NCI-H1417 (cell line): Measurements from ENCODE around the gene DET1.
"Not testable (repeated sequence)": the region's sequence is repeated elsewhere in the genome, so short reads cannot be mapped to it uniquely, and the experiment has no call there.

Source experiments
- DNase-seq, 3 experiments: peaks; one replicate each; lab custom pipeline; 2025; lab: John Stamatoyannopoulos, UW

The DET1 gene

GRCh38 chr15:88540350-88540749, 6.1 kb downstream of the DET1 start:
- DNase-seq: not testable (repeated sequence)

DNA sequence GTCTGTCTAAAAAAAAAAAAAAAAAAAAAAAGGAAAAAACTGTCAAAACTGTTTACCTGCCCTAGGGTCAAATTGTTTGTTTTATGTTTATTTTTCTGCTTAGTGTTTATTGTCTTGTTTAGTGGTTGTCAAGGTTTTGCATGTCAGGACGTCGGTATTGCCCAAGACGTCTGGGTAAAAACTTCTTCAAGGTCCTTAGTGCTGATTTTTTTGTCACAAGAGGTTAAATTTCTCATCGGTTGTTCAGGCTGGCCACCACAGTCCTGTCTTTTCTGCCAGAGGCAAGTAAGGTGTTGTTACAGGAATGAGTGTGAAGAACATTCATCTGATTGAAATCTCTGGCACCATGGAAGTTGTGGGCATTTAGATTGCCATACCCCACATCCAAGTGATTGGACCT, 7.0 kb downstream of the DET1 start:
- DNase-seq: no peak

DNA sequence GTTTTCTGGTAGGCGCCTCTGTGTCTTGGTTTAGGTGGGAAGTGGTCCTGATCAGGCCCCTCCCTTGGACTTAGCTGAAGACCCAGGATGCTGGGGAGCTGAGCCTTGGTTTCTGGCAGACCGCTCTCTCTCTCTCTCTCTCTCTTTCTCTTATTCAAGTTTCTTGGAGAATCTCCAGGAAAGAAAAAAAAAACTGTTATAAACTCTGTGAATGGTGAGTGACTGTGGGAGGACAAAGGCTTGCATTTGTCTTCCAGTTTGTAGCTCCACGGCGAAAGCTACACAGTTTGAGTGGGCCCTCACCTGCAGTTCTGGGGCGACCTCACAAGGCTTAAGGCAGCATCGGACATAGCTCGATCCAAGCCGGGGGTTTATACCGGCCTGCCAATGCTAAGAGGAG, 7.5 kb downstream of the DET1 start:
- DNase-seq: no peak

- DNase-seq: no peak
Measured at GRCh38 chr15:88537591-88538317, 8.7 kb downstream of the DET1 start.

DNA sequence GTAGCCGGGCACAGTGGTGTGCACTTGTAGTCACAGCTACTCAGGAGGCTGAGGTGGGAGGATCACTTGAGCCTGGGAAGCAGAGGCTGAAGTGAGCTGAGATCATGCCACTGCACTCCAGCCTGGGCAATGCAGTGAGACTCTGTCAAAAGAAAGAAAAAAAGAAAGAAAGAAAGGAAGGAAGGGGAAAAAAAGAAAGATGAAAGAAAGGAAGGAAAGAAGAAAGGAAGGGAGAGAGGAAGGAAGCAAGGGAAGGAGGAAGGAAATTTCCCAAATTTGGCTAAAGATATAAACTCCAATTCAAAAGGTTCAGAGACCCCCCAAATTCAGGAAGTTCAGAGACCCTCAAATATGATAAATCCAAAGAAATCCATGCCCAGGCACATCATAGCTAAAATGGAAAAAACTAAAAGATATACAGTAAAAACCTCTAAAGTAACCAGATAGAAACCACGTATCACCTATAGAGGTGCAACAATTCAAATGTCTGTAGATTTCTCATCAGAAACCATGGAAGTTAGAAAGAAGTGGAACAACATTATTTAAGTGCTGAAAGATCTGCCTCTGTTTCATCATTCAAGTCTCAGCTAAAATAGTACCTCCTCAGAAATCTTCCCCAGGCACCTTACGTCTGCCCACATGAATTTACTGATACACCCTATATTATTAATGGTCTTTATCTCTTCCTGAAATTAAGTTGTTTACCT, 10.7 kb downstream of the DET1 start:
- DNase-seq: no peak

DNA sequence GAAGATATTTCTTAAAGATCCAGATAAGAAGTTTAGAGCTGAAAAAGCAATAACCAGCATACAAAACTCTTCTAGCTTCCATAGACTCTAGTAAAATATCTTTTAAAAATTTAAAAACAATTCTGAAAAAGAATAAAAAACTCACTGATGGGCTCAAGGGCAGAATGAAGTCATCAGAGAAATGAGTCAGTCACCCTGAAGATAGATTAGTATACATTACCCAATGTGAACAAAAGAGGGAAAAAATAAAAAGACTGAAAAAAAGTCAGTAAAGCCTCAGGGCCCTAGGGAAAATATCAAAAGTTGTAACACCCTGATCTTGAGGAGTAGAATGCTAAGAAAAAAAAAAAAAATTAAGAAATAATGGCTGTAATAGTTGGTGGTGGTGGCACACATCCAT, 11.4 kb downstream of the DET1 start:
- DNase-seq: no peak

- DNase-seq: no peak
Measured at GRCh38 chr15:88533376-88533775, 13.1 kb downstream of the DET1 start.

- DNase-seq: peak in 1 of 3 experiments; percentile 55
Measured at GRCh38 chr15:88529021-88529630, 17.4 kb downstream of the DET1 start.

GRCh38 chr15:88526247-88526879, 20.1 kb downstream of the DET1 start:
- no peak for DNase-seq

DNA sequence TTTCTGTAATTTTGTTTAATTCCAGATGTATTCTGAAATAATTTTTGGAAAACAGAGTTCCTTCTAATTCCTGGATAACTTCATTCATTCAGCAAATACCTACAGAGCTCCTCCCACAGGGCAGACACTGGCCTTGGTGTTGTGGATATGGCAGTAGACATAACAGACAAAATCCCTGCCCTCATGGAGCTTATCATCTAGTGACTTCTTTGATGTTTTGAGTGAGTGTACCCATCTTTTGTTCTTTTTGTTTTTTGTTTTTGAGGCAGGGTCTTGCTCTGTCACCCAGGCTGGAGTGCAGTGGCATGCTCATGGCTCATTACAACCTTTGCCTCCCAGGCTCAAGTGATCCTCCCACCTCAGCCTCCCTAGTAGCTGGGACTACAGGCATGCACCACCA, 21.1 kb downstream of the DET1 start:
- no peak for DNase-seq

DNA sequence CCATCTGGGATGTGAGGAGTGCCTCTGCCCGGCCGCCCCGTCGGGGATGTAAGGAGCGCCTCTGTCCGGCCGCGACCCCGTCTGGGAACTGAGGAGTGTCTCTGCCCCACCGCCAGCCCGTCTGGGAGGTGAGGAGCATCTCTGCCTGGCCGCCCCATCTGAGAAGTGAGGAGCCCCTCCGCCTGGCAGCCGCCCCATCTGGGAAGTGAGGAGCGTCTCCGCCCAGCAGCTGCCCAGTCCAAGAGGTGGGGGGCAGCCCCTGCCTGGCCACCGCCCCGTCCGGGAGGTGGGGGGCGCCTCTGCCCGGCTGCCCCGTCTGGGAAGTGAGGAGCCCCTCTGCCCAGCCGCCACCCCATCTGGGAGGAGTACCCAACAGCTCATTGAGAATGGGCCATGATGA, 22.4 kb downstream of the DET1 start:
- DNase-seq: not testable (repeated sequence)

GRCh38 chr15:88518903-88519302, 27.6 kb downstream of the DET1 start:
- no peak for DNase-seq

DNA sequence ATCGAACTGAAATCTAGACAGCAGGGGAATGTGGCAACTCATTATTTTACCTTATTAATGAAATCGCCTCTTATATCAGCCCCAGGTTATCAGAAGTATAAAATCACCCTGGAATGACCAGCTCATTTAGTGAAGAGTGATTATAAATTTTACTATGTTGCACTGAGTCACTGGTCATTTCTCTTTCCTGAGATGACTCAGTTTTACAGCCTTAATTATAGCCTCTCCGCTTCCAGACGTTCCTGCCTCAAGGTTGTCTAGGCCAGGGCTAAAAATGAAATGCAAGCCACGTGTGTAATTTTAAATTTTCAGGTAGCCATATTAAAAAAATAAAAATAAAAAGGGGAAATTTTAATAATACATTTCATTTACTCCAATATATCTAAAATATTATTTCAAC, 33.3 kb downstream of the DET1 start:
- peak in 1 of 3 experiments; percentile 21 for DNase-seq

GRCh38 chr15:88512601-88513000, 33.9 kb downstream of the DET1 start:
- no peak for DNase-seq

- DNase-seq: peak; percentile 16 to 74 (median 53)
Measured at GRCh38 chr15:88512078-88512477, 34.4 kb downstream of the DET1 start.

GRCh38 chr15:88511161-88511560, 35.3 kb downstream of the DET1 start:
- no peak for DNase-seq

DNA sequence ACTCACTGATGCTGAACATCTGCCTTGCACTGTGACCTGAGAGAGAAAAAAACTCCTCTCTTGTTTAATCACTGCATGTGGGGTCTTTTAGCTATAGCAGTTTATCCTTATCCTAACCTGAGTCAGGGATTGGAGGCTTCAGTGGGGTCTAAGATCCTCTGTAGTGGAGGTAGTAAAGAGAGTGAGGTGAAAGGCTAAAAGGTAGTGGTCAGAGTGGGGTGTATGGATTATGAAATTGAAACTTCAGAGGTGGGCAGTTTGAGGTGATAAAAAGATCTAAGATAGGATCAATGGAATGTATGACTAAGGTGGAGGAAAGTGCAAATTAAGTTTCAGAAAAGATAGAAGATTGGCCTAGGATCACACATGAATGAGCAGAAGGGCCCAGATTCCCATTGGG, 36.5 kb downstream of the DET1 start:
- no peak for DNase-seq

DNA sequence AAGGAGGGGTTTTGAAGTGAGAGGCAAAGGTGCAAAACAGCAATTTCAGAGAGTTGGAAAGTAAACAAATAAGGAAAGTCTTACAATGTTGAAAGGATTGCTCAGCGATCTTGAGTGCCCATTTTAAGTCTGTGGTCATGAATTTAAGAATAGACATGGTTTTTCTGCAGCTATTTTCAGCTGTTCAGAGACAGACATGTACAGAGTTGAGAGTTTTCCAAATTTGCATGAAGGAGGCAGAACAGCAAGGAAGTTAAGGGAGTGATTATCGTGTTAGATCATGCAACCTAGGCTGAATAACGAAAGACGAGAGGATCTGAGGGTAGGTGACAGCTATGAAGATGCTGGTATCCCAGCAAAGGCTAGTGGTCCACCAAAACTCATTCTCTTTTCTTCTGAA, 37.2 kb downstream of the DET1 start:
- DNase-seq: no peak

GRCh38 chr15:88506628-88507027, 39.9 kb downstream of the DET1 start:
- no peak for DNase-seq

DNA sequence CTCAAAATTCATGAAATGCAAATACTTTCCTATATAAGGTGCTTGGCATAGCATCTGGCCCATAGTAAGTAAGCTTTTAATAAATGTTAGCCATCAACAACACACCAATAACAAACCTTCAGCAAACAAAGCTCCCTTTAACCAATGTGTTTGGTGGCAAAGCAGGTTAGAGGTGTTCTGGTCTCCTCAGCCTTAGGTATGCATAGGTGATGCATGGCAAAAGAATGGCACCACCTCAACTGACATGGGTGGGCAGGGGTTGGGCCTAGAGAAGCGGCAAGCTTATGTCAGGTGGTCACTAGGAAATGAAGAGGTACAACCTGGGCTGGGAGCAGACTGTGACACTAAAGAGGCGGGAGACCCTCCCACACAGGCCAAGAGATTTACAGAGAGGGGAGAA, 40.8 kb downstream of the DET1 start:
- no peak for DNase-seq

GRCh38 chr15:88504445-88504844, 42.0 kb downstream of the DET1 start:
- DNase-seq: no peak

GRCh38 chr15:88498996-88499395, 47.5 kb downstream of the DET1 start:
- DNase-seq: peak; percentile 65 to 93 (median 75)
